ENCODE measurements around the gene CLSTN2. TPM values are rescaled to one million over a fixed set of nuclear protein-coding genes. Genes with fewer than 3 reads are reported as not detected.
A peak's percentile ranks its signal among the peaks of the same experiment; 100 is the strongest.

CLSTN2 gene
- total RNA-seq, 1 donor from 2014 or later, result 9.7 TPM

GRCh38 chr3:140204271-140204984 is 269.4 kb downstream of the CLSTN2 start:
- TF ChIP-seq CTCF (conservative IDR thresholded peaks at IDR 0.05; ENCODE audit: low read depth, low read length), result no peak
- DNase-seq (ENCODE audit: low read depth), result no peak
- no peak overlapping the region for H3K4me3 ChIP-seq (ENCODE audit: low read depth, low read length)

DNA sequence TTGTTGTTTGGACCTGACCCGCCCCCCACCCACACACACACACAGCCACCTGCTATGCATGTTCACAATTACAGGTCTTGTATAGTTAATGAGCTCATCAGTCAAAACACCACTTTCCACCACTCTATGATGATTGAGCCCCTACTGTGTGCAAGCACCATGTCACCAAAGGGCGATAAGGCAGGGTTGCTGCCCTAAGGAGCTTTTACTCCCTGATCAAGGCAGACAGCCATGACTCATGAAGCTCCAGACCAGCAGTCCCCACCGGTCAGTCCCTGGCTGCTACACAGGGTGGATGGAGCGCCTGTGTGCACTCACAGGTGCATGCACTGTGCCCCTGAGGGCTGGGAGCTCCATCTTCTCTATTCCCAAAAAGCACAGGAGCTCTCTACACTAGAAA is 270.6 kb downstream of the CLSTN2 start:
- no peak for TF ChIP-seq CTCF (conservative IDR thresholded peaks at IDR 0.05; ENCODE audit: low read depth, low read length)
- DNase-seq (ENCODE audit: low read depth), result no peak
- no peak overlapping the region for H3K4me3 ChIP-seq (ENCODE audit: low read depth, low read length)

DNA sequence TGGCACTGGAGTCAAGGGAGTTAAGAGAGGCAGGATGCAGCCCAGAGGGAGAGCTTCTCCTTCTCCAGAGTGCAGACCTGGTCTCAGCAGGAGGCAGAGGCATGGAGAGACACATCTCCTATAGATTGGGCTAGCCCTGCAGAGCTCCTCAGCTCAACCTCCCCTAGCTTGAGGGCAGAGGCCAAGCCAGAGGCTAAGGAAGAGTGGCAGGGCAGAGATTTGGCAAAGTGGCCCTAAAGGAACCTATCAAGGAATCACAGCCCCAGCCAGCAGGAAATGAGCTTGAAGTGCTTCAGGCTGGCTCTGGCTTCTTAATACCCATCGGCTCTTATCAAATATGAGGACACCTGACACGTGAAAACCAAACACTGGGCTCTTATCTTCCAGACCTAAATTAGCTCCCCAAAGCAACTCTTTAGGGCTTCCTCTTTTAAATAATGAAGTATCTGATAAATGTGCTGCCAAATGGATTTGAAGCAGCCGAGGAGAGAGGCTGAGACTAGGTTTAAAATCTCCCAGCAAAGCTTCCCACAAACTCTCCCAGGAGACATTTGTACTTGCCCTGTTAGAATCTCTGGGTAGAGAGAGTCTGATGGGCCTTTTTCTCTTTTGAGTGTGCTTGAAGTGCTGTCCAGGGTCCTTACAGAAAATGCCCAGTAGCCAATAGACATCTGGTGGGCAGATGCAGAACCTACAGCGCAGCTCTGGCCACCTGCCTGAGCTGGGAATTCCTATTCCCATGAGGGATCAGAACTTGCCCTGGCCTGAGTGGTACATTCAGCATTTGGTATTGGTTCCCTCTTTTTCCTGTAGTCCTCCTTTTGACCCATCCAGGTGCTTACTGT is 271.4 kb downstream of the CLSTN2 start:
- DNase-seq (ENCODE audit: low read depth), result no peak
- peak; percentile 59 for TF ChIP-seq CTCF (conservative IDR thresholded peaks at IDR 0.05; ENCODE audit: low read depth, low read length)

GRCh38 chr3:140207541-140207940 is 272.6 kb downstream of the CLSTN2 start:
- no peak for TF ChIP-seq CTCF (conservative IDR thresholded peaks at IDR 0.05; ENCODE audit: low read depth, low read length)
- DNase-seq (ENCODE audit: low read depth), result no peak
- no peak overlapping the region for H3K4me3 ChIP-seq (ENCODE audit: low read depth, low read length)

More for the DNA sequence above, 271.4 kb downstream of the CLSTN2 start:
- no peak overlapping the region for H3K4me3 ChIP-seq (ENCODE audit: low read depth, low read length)

GRCh38 chr3:140216249-140216648 is 281.3 kb downstream of the CLSTN2 start:
- no peak overlapping the region for H3K4me3 ChIP-seq (ENCODE audit: low read depth, low read length)
- no peak for DNase-seq (ENCODE audit: low read depth)
- peak; percentile 65 for TF ChIP-seq CTCF (conservative IDR thresholded peaks at IDR 0.05; ENCODE audit: low read depth, low read length)

GRCh38 chr3:140219291-140219690 is 284.3 kb downstream of the CLSTN2 start:
- H3K4me3 ChIP-seq (ENCODE audit: low read depth, low read length), result no peak overlapping the region
- no peak for DNase-seq (ENCODE audit: low read depth)
- no peak for TF ChIP-seq CTCF (conservative IDR thresholded peaks at IDR 0.05; ENCODE audit: low read depth, low read length)
